Measurements from ENCODE around the gene ZNF518A. TPM values are rescaled to one million over a fixed set of nuclear protein-coding genes. Genes with fewer than 3 reads are reported as not detected.

ZNF518A gene
- total and polyA plus RNA-seq, 2 of the 13 experiments (the other 11 are each of a cell fraction or from before 2014, with no cell fraction given), result 21.7 to 37.1 TPM

- TF ChIP-seq CHD2 (IDR thresholded peaks at IDR 0.05; ENCODE audit: low read depth, low read length) (peak; percentile 88), ZNF790 (CRISPR knock-in tag; IDR thresholded peaks at IDR 0.05; ENCODE audit: borderline replicate concordance) (peak; percentile 67; the same call in 1 of the 2 replicates), ZUFSP (CRISPR knock-in tag; IDR thresholded peaks at IDR 0.05; ENCODE audit: borderline replicate concordance) (no peak), FOSL1 (CRISPR knock-in tag; IDR thresholded peaks at IDR 0.05; ENCODE audit: borderline replicate concordance) (no peak), ZNF142 (CRISPR knock-in tag; IDR thresholded peaks at IDR 0.05) (no peak), ZBTB21 (CRISPR knock-in tag; IDR thresholded peaks at IDR 0.05) (peak; percentile 77), POLR2A (IDR thresholded peaks at IDR 0.05; ENCODE audit: insufficient read depth in 1 of 2, low read depth in 2 of 2, low read length in 2 of 2) (peak; percentile 71 to 78), HHEX (CRISPR knock-in tag; IDR thresholded peaks at IDR 0.05) (no peak), ATF3 (CRISPR knock-in tag; IDR thresholded peaks at IDR 0.05) (peak; percentile 43; the same call in 1 of the 2 replicates), MATR3 (CRISPR knock-in tag; IDR thresholded peaks at IDR 0.05) (no peak), DMAP1 (CRISPR knock-in tag; IDR thresholded peaks at IDR 0.05) (peak; percentile 94), KDM4B (CRISPR knock-in tag; IDR thresholded peaks at IDR 0.05) (peak; percentile 92), JUNB (CRISPR knock-in tag; IDR thresholded peaks at IDR 0.05; ENCODE audit: borderline replicate concordance) (peak; percentile 27; the same call in 1 of the 2 replicates), MAX (IDR thresholded peaks at IDR 0.05) (peak; percentile 79; the same call in 1 of the 2 replicates), ERF (CRISPR knock-in tag; IDR thresholded peaks at IDR 0.05) (no peak; the same call in 1 of the 2 replicates), ZNF687 (CRISPR knock-in tag; IDR thresholded peaks at IDR 0.05) (peak; percentile 98), MZF1 (CRISPR knock-in tag; IDR thresholded peaks at IDR 0.05; ENCODE audit: borderline replicate concordance) (no peak), MAFF (IDR thresholded peaks at IDR 0.05; ENCODE audit: low read depth, low read length) (no peak)
Observed at GRCh38 chr10:96089670-96090462, 40.2 kb upstream of the ZNF518A start (continued).
